ENCODE data around the gene ANAPC7.
"Not testable (repeated sequence)": the region's sequence is repeated elsewhere in the genome, so short reads cannot be mapped to it uniquely, and the experiment has no call there.

The ANAPC7 gene

GRCh38 chr12:110378131-110378790 is 25.2 kb downstream of the ANAPC7 start:
- DNase-seq, result peak in 4 of 56 donors; percentile 10 to 27 (median 14)

GRCh38 chr12:110373962-110374611 is 29.4 kb downstream of the ANAPC7 start:
- DNase-seq, result no peak

GRCh38 chr12:110373425-110373824 is 30.1 kb downstream of the ANAPC7 start:
- no peak for DNase-seq

GRCh38 chr12:110373025-110373424 is 30.5 kb downstream of the ANAPC7 start:
- peak in 1 of 56 donors; percentile 12 for DNase-seq

GRCh38 chr12:110372056-110372425 is 31.5 kb downstream of the ANAPC7 start:
- no peak for DNase-seq

GRCh38 chr12:110371408-110372055 is 32.0 kb downstream of the ANAPC7 start:
- DNase-seq, result no peak

GRCh38 chr12:110370732-110371231 is 32.7 kb downstream of the ANAPC7 start:
- no peak for DNase-seq

GRCh38 chr12:110369992-110370391 is 33.5 kb downstream of the ANAPC7 start:
- no peak for DNase-seq

GRCh38 chr12:110367181-110367864 is 36.2 kb downstream of the ANAPC7 start:
- no peak for DNase-seq

- DNase-seq, result no peak
Measured at GRCh38 chr12:110366321-110367142, 37.0 kb downstream of the ANAPC7 start.

GRCh38 chr12:110365489-110366320 is 37.8 kb downstream of the ANAPC7 start:
- no peak for DNase-seq

GRCh38 chr12:110361216-110361615 is 42.3 kb downstream of the ANAPC7 start:
- DNase-seq, result no peak

GRCh38 chr12:110358384-110359097 is 45.0 kb downstream of the ANAPC7 start:
- DNase-seq, result not testable (repeated sequence)

GRCh38 chr12:110355073-110355472 is 48.4 kb downstream of the ANAPC7 start:
- no peak for DNase-seq

GRCh38 chr12:110354172-110354780 is 49.2 kb downstream of the ANAPC7 start:
- no peak for DNase-seq

- DNase-seq, result no peak
Measured at GRCh38 chr12:110353211-110353965, 50.1 kb downstream of the ANAPC7 start.

GRCh38 chr12:110352401-110352800 is 51.1 kb downstream of the ANAPC7 start:
- no peak for DNase-seq

GRCh38 chr12:110351119-110351518 is 52.4 kb downstream of the ANAPC7 start:
- DNase-seq, result no peak

All from nucleus accumbens (tissue), 56 donors.